Tibial nerve (tissue), 3 donors: ENCODE results near the gene MPZL1.

ENCODE experiments used
- POLR2A ChIP-seq, 2 donors: fragments of 450-650 bp; IDR thresholded peaks; one replicate each; pipeline ENCODE4 v1.6.1; 2017; ENCODE audit warnings: antibody characterized with exemption in 2 of 2, mild to moderate bottlenecking in 2 of 2, moderate library complexity in 2 of 2
- TF ChIP-seq, protein P1 (sequence below), 5 experiments: fragments of 200-600 bp in 3 of 5; fragments of 450-650 bp in 2 of 5; sonication (generic) in 3 of 5; IDR thresholded peaks; one replicate each; pipeline ENCODE4 v1.5.1; 2016 to 2019; ENCODE audit warnings: antibody characterized with exemption in 5 of 5, mild to moderate bottlenecking in 3 of 5, moderate library complexity in 2 of 5

DNA sequence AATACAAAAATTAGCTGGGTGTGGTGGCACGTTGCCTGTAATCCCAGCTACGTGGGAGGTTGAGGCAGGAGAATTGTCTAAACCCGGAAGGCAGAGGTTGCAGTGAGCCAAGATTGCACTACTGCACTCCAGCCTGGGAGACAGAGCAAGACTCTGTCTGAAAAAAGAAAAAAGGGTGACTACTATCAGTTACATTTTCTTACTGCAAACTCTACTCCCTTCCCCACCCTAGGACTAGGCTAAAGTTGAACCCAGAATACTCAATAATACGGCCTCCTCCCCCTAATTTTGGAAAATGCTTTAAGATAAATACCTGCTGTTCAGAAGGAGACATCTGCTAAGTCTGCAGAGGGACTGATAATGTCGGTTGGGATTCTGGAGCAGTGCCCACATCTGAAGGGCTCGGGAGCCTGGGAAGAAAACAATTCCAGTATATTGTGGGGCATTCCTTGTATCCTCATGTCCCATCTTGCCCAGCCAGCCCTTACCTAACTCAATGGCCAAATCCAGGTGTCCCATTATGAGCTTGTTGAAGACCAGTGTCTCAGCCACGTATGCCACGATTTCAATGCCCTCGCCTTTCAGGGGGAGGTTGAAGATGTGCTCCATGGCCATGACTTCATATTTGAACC is 102.5 kb downstream of the MPZL1 start:
- TF ChIP-seq, protein P1, sequence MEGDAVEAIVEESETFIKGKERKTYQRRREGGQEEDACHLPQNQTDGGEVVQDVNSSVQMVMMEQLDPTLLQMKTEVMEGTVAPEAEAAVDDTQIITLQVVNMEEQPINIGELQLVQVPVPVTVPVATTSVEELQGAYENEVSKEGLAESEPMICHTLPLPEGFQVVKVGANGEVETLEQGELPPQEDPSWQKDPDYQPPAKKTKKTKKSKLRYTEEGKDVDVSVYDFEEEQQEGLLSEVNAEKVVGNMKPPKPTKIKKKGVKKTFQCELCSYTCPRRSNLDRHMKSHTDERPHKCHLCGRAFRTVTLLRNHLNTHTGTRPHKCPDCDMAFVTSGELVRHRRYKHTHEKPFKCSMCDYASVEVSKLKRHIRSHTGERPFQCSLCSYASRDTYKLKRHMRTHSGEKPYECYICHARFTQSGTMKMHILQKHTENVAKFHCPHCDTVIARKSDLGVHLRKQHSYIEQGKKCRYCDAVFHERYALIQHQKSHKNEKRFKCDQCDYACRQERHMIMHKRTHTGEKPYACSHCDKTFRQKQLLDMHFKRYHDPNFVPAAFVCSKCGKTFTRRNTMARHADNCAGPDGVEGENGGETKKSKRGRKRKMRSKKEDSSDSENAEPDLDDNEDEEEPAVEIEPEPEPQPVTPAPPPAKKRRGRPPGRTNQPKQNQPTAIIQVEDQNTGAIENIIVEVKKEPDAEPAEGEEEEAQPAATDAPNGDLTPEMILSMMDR (IDR thresholded peaks at IDR 0.05): no peak
- TF ChIP-seq POLR2A (IDR thresholded peaks at IDR 0.05): no peak
